Activated effector memory CD4-positive, alpha-beta T cell treated with anti-CD3 and anti-CD28 coated beads, Interleukin-2, amount 50 U/mL, for 16 hours (primary cell): ENCODE data around the gene SLC25A24.

ENCODE experiments used
- DNase-seq: peaks from one replicate; pipeline ENCODE4 v3.0.0-alpha.2; 2020

The SLC25A24 gene

DNA sequence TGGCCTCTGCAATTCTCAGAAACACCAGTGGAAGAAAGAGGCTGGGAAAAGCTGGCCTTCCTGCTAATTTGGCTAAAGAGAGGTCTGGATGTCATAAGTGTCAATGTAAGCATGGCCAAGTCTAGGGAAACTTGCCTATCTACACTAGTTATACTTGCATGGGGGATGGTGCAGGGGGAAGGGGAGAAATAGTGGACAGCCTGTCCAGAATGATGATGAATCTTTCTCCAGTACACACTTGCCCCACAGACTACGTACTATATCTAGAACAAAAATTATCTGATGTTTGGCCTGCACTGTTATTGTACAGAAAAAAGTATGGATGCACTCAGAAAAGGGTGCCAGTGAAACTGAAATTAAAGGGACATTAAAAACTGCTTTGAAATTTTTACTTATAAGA lies 114.5 kb downstream of the SLC25A24 start:
- DNase-seq, result no peak

DNA sequence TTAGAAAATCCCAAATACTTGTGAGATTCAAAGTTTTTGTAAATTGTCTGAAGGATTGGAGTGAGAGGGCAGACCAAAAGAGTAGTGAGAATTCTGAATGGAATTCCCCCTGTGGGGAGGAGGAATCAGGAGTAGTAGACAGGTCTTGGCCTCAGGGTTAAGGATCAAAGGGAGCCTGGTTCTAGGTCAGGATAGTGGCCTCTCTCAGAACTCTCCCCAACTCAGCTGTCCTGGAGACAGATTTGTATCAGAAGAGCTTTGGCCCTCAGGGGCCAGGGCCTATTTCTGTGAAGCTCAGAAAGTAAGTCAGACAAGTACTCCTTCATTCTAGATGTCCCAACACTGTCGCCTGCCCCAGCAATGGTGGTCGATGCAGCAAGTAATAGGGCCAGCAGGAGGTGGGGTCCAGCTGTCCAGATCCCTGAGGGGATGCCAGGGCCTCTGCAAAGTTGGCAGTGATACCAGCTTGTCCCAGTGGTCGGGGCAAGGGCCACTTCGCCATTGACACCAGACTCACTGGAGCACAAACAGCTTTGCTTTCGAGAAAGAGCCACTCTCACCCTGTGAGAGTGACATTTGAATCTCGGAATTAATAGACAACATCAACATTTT lies 115.2 kb downstream of the SLC25A24 start:
- DNase-seq, result no peak
